Camera-type eye (tissue), 1 donor: ENCODE results near the gene OR1B1. TPM values are rescaled to one million over a fixed set of nuclear protein-coding genes. Genes with fewer than 3 reads are reported as not detected.

Experiments used
- total RNA-seq: library from RNA; depleted of rRNA; stranded (reverse); fragments of >200 nt; gene quantifications from one replicate; pipeline ENCODE4 v1.2.3, GENCODE V29; 2014

OR1B1 gene
- not detected for total RNA-seq

DNA sequence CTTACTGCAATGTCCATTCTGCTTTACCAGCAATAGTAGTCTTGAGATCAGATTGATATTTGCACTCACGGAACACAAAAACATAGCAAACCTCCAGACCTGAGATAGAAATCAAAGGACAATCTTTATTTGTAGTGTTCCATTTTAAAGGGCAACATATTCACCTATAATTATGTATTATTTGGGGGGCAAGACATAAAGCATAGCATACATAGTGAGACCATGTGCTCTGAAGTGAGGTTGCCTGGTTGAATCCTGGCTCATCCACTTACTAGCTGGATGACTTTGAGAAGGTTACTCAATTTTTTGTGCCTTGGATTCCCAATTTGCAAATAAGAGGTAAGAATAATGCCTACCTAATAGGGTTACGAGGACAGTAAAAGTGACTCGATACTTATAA lies at the start of gene OR1B1:
Gene OR1B1 (minus strand): TSS at position 101 of the 400 bp plus-strand sequence.

GRCh38 chr9:122661416-122661815 lies 4.0 kb upstream of the OR1B1 start, which contains the start of gene OR1L1:
Gene OR1L1 (plus strand): TSS chr9:122661716. CDS start chr9:122661716, 0 bp downstream.

GRCh38 chr9:122614362-122614761 lies 43.1 kb downstream of the OR1B1 start, which contains the start of gene OR1Q1:
Gene OR1Q1 (plus strand): TSS chr9:122614738. CDS start chr9:122614738, 0 bp downstream.

GRCh38 chr9:122583284-122583683 lies 74.1 kb downstream of the OR1B1 start, which contains the start of gene OR1L8:
Gene OR1L8 (minus strand): TSS chr9:122583384. CDS start chr9:122568477, 14,907 bp downstream.

Other genes starting within 250 kb of the OR1B1 start
- gene OR1J1, start 179.7 kb downstream of the OR1B1 start, total RNA-seq: not detected
- gene OR1J2, start 146.8 kb downstream of the OR1B1 start, total RNA-seq: not detected
- not detected for gene OR1J4, start 138.5 kb downstream of the OR1B1 start, total RNA-seq
- gene OR1N1, start 130.3 kb downstream of the OR1B1 start, total RNA-seq: not detected
- gene OR1N2, start 104.5 kb downstream of the OR1B1 start, total RNA-seq: not detected
- gene OR1L8, start 74.2 kb downstream of the OR1B1 start, total RNA-seq: not detected
- not detected for gene OR1Q1, start 42.9 kb downstream of the OR1B1 start, total RNA-seq
- gene OR1L1, start 4.1 kb upstream of the OR1B1 start, total RNA-seq: not detected
- not detected for gene OR1L3, start 17.5 kb upstream of the OR1B1 start, total RNA-seq
- gene OR1L4, start 66.4 kb upstream of the OR1B1 start, total RNA-seq: not detected
- gene OR1L6, start 84.7 kb upstream of the OR1B1 start, total RNA-seq: not detected
- gene OR5C1, start 131.3 kb upstream of the OR1B1 start, total RNA-seq: not detected
- not detected for gene OR1K1, start 142.5 kb upstream of the OR1B1 start, total RNA-seq
- gene PDCL, start 171.0 kb upstream of the OR1B1 start, total RNA-seq: 54.4 TPM
- gene RC3H2, start 247.7 kb upstream of the OR1B1 start, total RNA-seq: 77.6 TPM